ENCODE data around the gene GSTO2.

GSTO2 gene

GRCh38 chr10:104304356-104304745 is 35.4 kb downstream of the GSTO2 start:
- DNase-seq (ENCODE audit: low spot score), result no peak
- TF ChIP-seq CTCF (IDR thresholded peaks at IDR 0.05; ENCODE audit: borderline replicate concordance, control extremely low read depth, extremely low read depth, insufficient read depth, missing control alignments), result no peak
- in situ Hi-C loops (cut with MboI; ENCODE audit: low sequenced_read_pairs, unreplicated experiment), result loop anchor here (5.0 kb wide), 1 partner anchor 43 kb away; no protein-coding TSS in a partner anchor

- no peak for TF ChIP-seq CTCF (IDR thresholded peaks at IDR 0.05; ENCODE audit: borderline replicate concordance, control extremely low read depth, extremely low read depth, insufficient read depth, missing control alignments)
- in situ Hi-C loops (cut with MboI; ENCODE audit: low sequenced_read_pairs, unreplicated experiment), result loop anchor here (5.0 kb wide), 1 partner anchor 42 kb away; no protein-coding TSS in a partner anchor
Measured at GRCh38 chr10:104304927-104305326, 35.9 kb downstream of the GSTO2 start.

GRCh38 chr10:104306897-104307296 is 37.9 kb downstream of the GSTO2 start:
- no peak for TF ChIP-seq CTCF (IDR thresholded peaks at IDR 0.05; ENCODE audit: borderline replicate concordance, control extremely low read depth, extremely low read depth, insufficient read depth, missing control alignments)
- DNase-seq (ENCODE audit: low spot score), result no peak
- in situ Hi-C loops (cut with MboI; ENCODE audit: low sequenced_read_pairs, unreplicated experiment), result no loop called here

More at GRCh38 chr10:104304927-104305326, 35.9 kb downstream of the GSTO2 start:
- DNase-seq (ENCODE audit: low spot score), result no peak

GRCh38 chr10:104307576-104308438 is 38.8 kb downstream of the GSTO2 start:
- no peak for TF ChIP-seq CTCF (IDR thresholded peaks at IDR 0.05; ENCODE audit: borderline replicate concordance, control extremely low read depth, extremely low read depth, insufficient read depth, missing control alignments)
- in situ Hi-C loops (cut with MboI; ENCODE audit: low sequenced_read_pairs, unreplicated experiment), result no loop called here
- DNase-seq (ENCODE audit: low spot score), result no peak

GRCh38 chr10:104308439-104308903 is 39.5 kb downstream of the GSTO2 start:
- in situ Hi-C loops (cut with MboI; ENCODE audit: low sequenced_read_pairs, unreplicated experiment), result no loop called here
- DNase-seq (ENCODE audit: low spot score), result peak; percentile 59
- no peak for TF ChIP-seq CTCF (IDR thresholded peaks at IDR 0.05; ENCODE audit: borderline replicate concordance, control extremely low read depth, extremely low read depth, insufficient read depth, missing control alignments)

GRCh38 chr10:104309980-104310978 is 41.3 kb downstream of the GSTO2 start:
- no peak for TF ChIP-seq CTCF (IDR thresholded peaks at IDR 0.05; ENCODE audit: borderline replicate concordance, control extremely low read depth, extremely low read depth, insufficient read depth, missing control alignments)
- in situ Hi-C loops (cut with MboI; ENCODE audit: low sequenced_read_pairs, unreplicated experiment), result no loop called here
- DNase-seq (ENCODE audit: low spot score), result no peak

All from GM13976 (cell line).